Mesenchymal stem cell (in vitro differentiated cells and primary cell): Measurements from ENCODE around the gene PTPRN2.

Experiments
- DNase-seq: peaks from one replicate; pipeline ENCODE4 v3.0.0-alpha.2; 2013
- H2AFZ ChIP-seq: one replicate; pipeline ENCODE4 v1.6.1; 2013; ENCODE audit warnings: low read depth, mild to moderate bottlenecking, control low read depth, inconsistent platforms, low read length, moderate library complexity
- H2AK5ac ChIP-seq: 2 replicates; pipeline ENCODE4 v1.6.1; 2013; ENCODE audit warnings: low read length, moderate library complexity, mild to moderate bottlenecking, inconsistent platforms; ENCODE audit not compliant: severe bottlenecking
- H2BK120ac ChIP-seq: one replicate; pipeline ENCODE4 v1.6.1; 2013; ENCODE audit warnings: low read depth, mild to moderate bottlenecking, inconsistent platforms, low read length, moderate library complexity
- H2BK12ac ChIP-seq, 2 experiments: one replicate each; pipeline ENCODE4 v1.6.1; 2013; ENCODE audit warnings: inconsistent platforms in 2 of 2, low read length in 2 of 2, mild to moderate bottlenecking in 2 of 2, moderate library complexity in 2 of 2, control low read depth in 1 of 2
- H2BK15ac ChIP-seq: one replicate; pipeline ENCODE4 v1.6.1; 2013; ENCODE audit warnings: mild to moderate bottlenecking, low read depth, inconsistent platforms; ENCODE audit not compliant: poor library complexity, severe bottlenecking
- H2BK5ac ChIP-seq: 2 replicates; pipeline ENCODE4 v1.6.1; 2013; ENCODE audit warnings: low read depth, mild to moderate bottlenecking, low read length, control low read depth, inconsistent platforms; ENCODE audit not compliant: poor library complexity, severe bottlenecking
- H3K14ac ChIP-seq, 2 experiments: one replicate each; pipeline ENCODE4 v1.6.1; 2013; ENCODE audit warnings: inconsistent platforms in 2 of 2, low read length in 2 of 2, control low read depth in 1 of 2, mild to moderate bottlenecking in 1 of 2, moderate library complexity in 1 of 2
- H3K18ac ChIP-seq, 2 experiments: one replicate each; pipeline ENCODE4 v1.6.1; 2013; ENCODE audit warnings: inconsistent platforms in 2 of 2, low read length in 2 of 2, control low read depth in 1 of 2, low read depth in 1 of 2, mild to moderate bottlenecking in 1 of 2
- H3K23ac ChIP-seq, 2 experiments: one replicate each; pipeline ENCODE4 v1.6.1; 2013; ENCODE audit warnings: inconsistent platforms in 2 of 2, low read length in 2 of 2, mild to moderate bottlenecking in 2 of 2, moderate library complexity in 2 of 2, control low read depth in 1 of 2
- H3K27ac ChIP-seq: 2 replicates; pipeline ENCODE4 v1.5.1; 2013; ENCODE audit warnings: mild to moderate bottlenecking, moderate library complexity, low read length, control low read depth, inconsistent platforms; ENCODE audit not compliant: poor library complexity, severe bottlenecking
- H3K27me3 ChIP-seq, 2 experiments: 2 replicates each; pipeline versions ENCODE4 v1.6.1 to v1.7.0; 2013; ENCODE audit warnings: low read length in 2 of 2, mild to moderate bottlenecking in 2 of 2, moderate library complexity in 2 of 2, control low read depth in 1 of 2, inconsistent platforms in 1 of 2; ENCODE audit not compliant: control insufficient read depth in 1 of 2, insufficient read depth in 1 of 2
- H3K36me3 ChIP-seq, 2 experiments: 2 replicates each; pipeline versions ENCODE4 v1.6.1 to v1.7.0; 2013; ENCODE audit warnings: low read length in 2 of 2, control low read depth in 1 of 2, inconsistent platforms in 1 of 2, low read depth in 1 of 2, mild to moderate bottlenecking in 1 of 2; ENCODE audit not compliant: insufficient read depth in 2 of 2, control insufficient read depth in 1 of 2
- H3K4ac ChIP-seq, 2 experiments: one replicate each; pipeline ENCODE4 v1.6.1; 2013; ENCODE audit warnings: inconsistent platforms in 2 of 2, low read length in 2 of 2, mild to moderate bottlenecking in 2 of 2, moderate library complexity in 2 of 2, control low read depth in 1 of 2, low read depth in 1 of 2
- H3K4me1 ChIP-seq: 2 replicates; pipeline ENCODE4 v1.6.1; 2013; ENCODE audit warnings: low read depth, low read length, control low read depth; ENCODE audit not compliant: control insufficient read depth, insufficient read depth
- H3K4me2 ChIP-seq: 2 replicates; pipeline ENCODE4 v1.6.1; 2013; ENCODE audit warnings: low read length, mild to moderate bottlenecking, inconsistent platforms; ENCODE audit not compliant: poor library complexity, severe bottlenecking
- H3K4me3 ChIP-seq, 2 experiments: 2 replicates each; pipeline versions ENCODE4 v1.5.1 to v1.7.0; 2013; ENCODE audit warnings: low read length in 2 of 2, mild to moderate bottlenecking in 2 of 2, control low read depth in 1 of 2, low read depth in 1 of 2; ENCODE audit not compliant: insufficient read depth in 1 of 2
- H3K79me1 ChIP-seq: replicated peaks from 2 replicates; pipeline ENCODE4 v1.6.1; 2013; ENCODE audit warnings: mild to moderate bottlenecking, control low read depth, low read length, inconsistent platforms; ENCODE audit not compliant: poor library complexity, severe bottlenecking
- H3K9ac ChIP-seq: 2 replicates; pipeline ENCODE4 v1.7.0; 2013; ENCODE audit warnings: mild to moderate bottlenecking, low read length, moderate library complexity
- H3K9me3 ChIP-seq: 2 replicates; pipeline ENCODE4 v1.7.0; 2013; ENCODE audit warnings: mild to moderate bottlenecking, low read length; ENCODE audit not compliant: control insufficient read depth
- H4K8ac ChIP-seq: one replicate; pipeline ENCODE4 v1.6.1; 2013; ENCODE audit warnings: inconsistent platforms, mild to moderate bottlenecking, low read length, moderate library complexity
- H4K91ac ChIP-seq: one replicate; pipeline ENCODE4 v1.6.1; 2013; ENCODE audit warnings: mild to moderate bottlenecking, low read length, inconsistent platforms
- WGBS: methylation state at CpG from one replicate; pipeline ENCODE4 v1.1.7; 2013; ENCODE audit warnings: mixed read lengths; 5-methylcytosine and 5-hydroxymethylcytosine counted together

Gene PTPRN2

GRCh38 chr7:158322616-158323530 is 264.8 kb downstream of the PTPRN2 start:
- Histone ChIP-seq H4K91ac (no peak overlapping the region), H3K18ac (no peak overlapping the region), H2BK5ac (no peak overlapping the region), H2AK5ac (no peak overlapping the region), H3K27me3 (no peaks in the 10 kb centered on the region), H3K9me3 (peaks cover 9% of the 10 kb centered on the region), H2BK12ac (no peak overlapping the region), H2BK15ac (no peak overlapping the region), H2AFZ (no peak overlapping the region), H3K14ac (no peak overlapping the region), H3K23ac (no peak overlapping the region), H2BK120ac (no peak overlapping the region), H3K79me1 (no peaks in the 10 kb centered on the region), H3K36me3 (no peaks in the 10 kb centered on the region), H3K4me3 (no peak overlapping the region), H3K9ac (no peak overlapping the region), H3K27ac (no peak overlapping the region), H3K4me2 (no peak overlapping the region), H3K4ac (no peak overlapping the region), H3K4me1 (no peaks in the 10 kb centered on the region), H4K8ac (no peak overlapping the region)
- 70% methylated on average over 12 of the region's 13 CpGs for WGBS
- no peak for DNase-seq

GRCh38 chr7:158321936-158322615 is 265.5 kb downstream of the PTPRN2 start:
- H3K27me3 ChIP-seq = peaks cover 0 to 5% of the 10 kb centered on the region in 2 experiments
- no peak overlapping the region for H3K23ac ChIP-seq
- H3K9me3 ChIP-seq = peaks cover 7% of the 10 kb centered on the region
- no peak for DNase-seq
- no peak overlapping the region for H4K91ac ChIP-seq
- H2BK15ac ChIP-seq = no peak overlapping the region
- H2BK12ac ChIP-seq = no peak overlapping the region
- no peak overlapping the region for H3K4me2 ChIP-seq
- WGBS = 82% methylated on average over 29 of the region's 29 CpGs
- H3K79me1 ChIP-seq = no peaks in the 10 kb centered on the region
- no peak overlapping the region for H3K18ac ChIP-seq
- H2BK120ac ChIP-seq = no peak overlapping the region
- no peaks in the 10 kb centered on the region for H3K36me3 ChIP-seq
- H3K9ac ChIP-seq = no peak overlapping the region
- H3K4me3 ChIP-seq = no peak overlapping the region
- no peak overlapping the region for H2AFZ ChIP-seq
- no peak overlapping the region for H2BK5ac ChIP-seq
- H3K4ac ChIP-seq = no peak overlapping the region
- no peak overlapping the region for H3K14ac ChIP-seq
- H2AK5ac ChIP-seq = no peak overlapping the region
- no peaks in the 10 kb centered on the region for H3K4me1 ChIP-seq
- H3K27ac ChIP-seq = no peak overlapping the region
- H4K8ac ChIP-seq = no peak overlapping the region

GRCh38 chr7:158321056-158321700 is 266.4 kb downstream of the PTPRN2 start:
- H3K4me3 ChIP-seq = no peak overlapping the region
- H2AFZ ChIP-seq = no peak overlapping the region
- H2AK5ac ChIP-seq = no peak overlapping the region
- no peak overlapping the region for H2BK15ac ChIP-seq
- H4K8ac ChIP-seq = no peak overlapping the region
- H3K27me3 ChIP-seq = peaks cover 0 to 5% of the 10 kb centered on the region in 2 experiments
- H3K4ac ChIP-seq = no peak overlapping the region
- H3K23ac ChIP-seq = no peak overlapping the region
- H3K27ac ChIP-seq = no peak overlapping the region
- no peak overlapping the region for H3K18ac ChIP-seq
- no peak for DNase-seq
- no peaks in the 10 kb centered on the region for H3K79me1 ChIP-seq
- H3K4me1 ChIP-seq = no peaks in the 10 kb centered on the region
- no peak overlapping the region for H4K91ac ChIP-seq
- H2BK120ac ChIP-seq = no peak overlapping the region
- WGBS = 90% methylated on average over 28 of the region's 28 CpGs
- no peaks in the 10 kb centered on the region for H3K36me3 ChIP-seq
- H3K9ac ChIP-seq = no peak overlapping the region
- peaks cover 3% of the 10 kb centered on the region for H3K9me3 ChIP-seq
- H3K14ac ChIP-seq = no peak overlapping the region
- no peak overlapping the region for H2BK5ac ChIP-seq
- H3K4me2 ChIP-seq = no peak overlapping the region
- no peak overlapping the region for H2BK12ac ChIP-seq

GRCh38 chr7:158320328-158320727 is 267.3 kb downstream of the PTPRN2 start:
- Histone ChIP-seq H3K27ac (no peak overlapping the region), H2BK12ac (no peak overlapping the region), H2AFZ (no peak overlapping the region), H3K4ac (no peak overlapping the region), H3K9ac (no peak overlapping the region), H2BK15ac (no peak overlapping the region), H3K23ac (no peak overlapping the region), H3K27me3 (peaks cover 0 to 5% of the 10 kb centered on the region in 2 experiments), H3K9me3 (peaks cover 3% of the 10 kb centered on the region), H2BK5ac (no peak overlapping the region), H4K8ac (no peak overlapping the region), H3K79me1 (no peaks in the 10 kb centered on the region), H3K18ac (no peak overlapping the region), H2BK120ac (no peak overlapping the region), H3K4me2 (no peak overlapping the region), H3K4me1 (no peaks in the 10 kb centered on the region), H3K14ac (no peak overlapping the region), H4K91ac (no peak overlapping the region), H3K4me3 (no peak overlapping the region), H3K36me3 (no peaks in the 10 kb centered on the region), H2AK5ac (no peak overlapping the region)
- DNase-seq = no peak
- 84% methylated on average over 23 of the region's 27 CpGs for WGBS
